GM12873 (cell line): Measurements from ENCODE around the gene CCDC85B.
A peak's percentile ranks its signal among the peaks of the same experiment; 100 is the strongest.

ENCODE experiments used
- CTCF ChIP-seq: IDR thresholded peaks from 2 replicates; pipeline ENCODE4 v1.5.1; 2012; ENCODE audit warnings: low read depth, mild to moderate bottlenecking, moderate library complexity, low read length, control low read depth; ENCODE audit not compliant: insufficient read depth; ENCODE audit errors: missing control alignments

CCDC85B gene

GRCh38 chr11:65928667-65929066 lies 38.2 kb downstream of the CCDC85B start:
- TF ChIP-seq CTCF = no peak

GRCh38 chr11:65931773-65932557 lies 41.5 kb downstream of the CCDC85B start:
- no peak for TF ChIP-seq CTCF

GRCh38 chr11:65932558-65932919 lies 42.1 kb downstream of the CCDC85B start:
- TF ChIP-seq CTCF = peak; percentile 13

GRCh38 chr11:65934014-65934413 lies 43.5 kb downstream of the CCDC85B start:
- TF ChIP-seq CTCF = no peak

GRCh38 chr11:65937766-65938165 lies 47.3 kb downstream of the CCDC85B start:
- TF ChIP-seq CTCF = no peak
